Spleen (tissue), 11 donors: ENCODE results near the gene OR52H1. TPM values are rescaled to one million over a fixed set of nuclear protein-coding genes. Genes with fewer than 3 reads are reported as not detected.

ENCODE experiments used
- DNase-seq: peaks from one replicate; pipeline ENCODE4 v3.0.0-alpha.2; 2020
- H3K27ac ChIP-seq, 8 donors: fragments of 200-600 bp; sonication (generic) in 7 of 8; 1 replicate in 4 of 8; 2 replicates in 4 of 8; pipeline versions ENCODE4 v1.5.0 to v1.8.0; 2016 to 2021; ENCODE audit warnings: inconsistent platforms in 4 of 8, mild to moderate bottlenecking in 4 of 8, moderate library complexity in 1 of 8
- H3K27me3 ChIP-seq, 7 donors: fragments of 200-600 bp; sonication (generic) in 6 of 7; replicated peaks in 1 of 7; 1 replicate in 4 of 7; 2 replicates in 3 of 7; pipeline versions ENCODE4 v1.5.0 to v1.8.0; 2016 to 2021; ENCODE audit warnings: inconsistent platforms in 3 of 7, mild to moderate bottlenecking in 1 of 7
- H3K36me3 ChIP-seq, 6 donors: fragments of 200-600 bp; sonication (generic) in 5 of 6; 1 replicate in 4 of 6; 2 replicates in 2 of 6; pipeline versions ENCODE4 v1.5.0 to v1.8.0; 2016 to 2021; ENCODE audit warnings: inconsistent platforms in 2 of 6
- H3K4me1 ChIP-seq, 6 donors: fragments of 200-600 bp; sonication (generic) in 5 of 6; 1 replicate in 3 of 6; 2 replicates in 3 of 6; pipeline versions ENCODE4 v1.5.0 to v1.8.0; 2016 to 2021; ENCODE audit warnings: inconsistent platforms in 3 of 6
- H3K4me3 ChIP-seq, 8 donors: fragments of 200-600 bp; sonication (generic) in 7 of 8; 1 replicate in 4 of 8; 2 replicates in 4 of 8; pipeline versions ENCODE4 v1.5.0 to v1.8.0; 2016 to 2021; ENCODE audit warnings: inconsistent platforms in 4 of 8, mild to moderate bottlenecking in 4 of 8, moderate library complexity in 2 of 8
- H3K9me3 ChIP-seq, 8 donors: fragments of 200-600 bp; sonication (generic) in 7 of 8; 1 replicate in 4 of 8; 2 replicates in 4 of 8; pipeline versions ENCODE4 v1.5.0 to v1.8.0; 2016 to 2021; ENCODE audit warnings: inconsistent platforms in 4 of 8
- CTCF ChIP-seq, 11 experiments: fragments of 200-600 bp in 7 of 11; fragments of 450-650 bp in 4 of 11; sonication (generic) in 4 of 11; IDR thresholded peaks in 8 of 11; conservative IDR thresholded peaks in 3 of 11; 1 replicate in 7 of 11; 2 replicates in 4 of 11; pipeline versions ENCODE4 v1.4.0 to v1.8.0; 2016 to 2021; ENCODE audit warnings: antibody characterized with exemption in 11 of 11, inconsistent platforms in 4 of 11, mild to moderate bottlenecking in 1 of 11
- POLR2A ChIP-seq, 3 donors: fragments of 450-650 bp; IDR thresholded peaks; one replicate each; pipeline ENCODE4 v1.5.1; 2017; ENCODE audit warnings: antibody characterized with exemption in 3 of 3, mild to moderate bottlenecking in 1 of 3
- POLR2AphosphoS5 ChIP-seq, 3 donors: sonication (generic); formaldehyde crosslinking; IDR thresholded peaks; one replicate each; pipeline ENCODE4 v1.5.1; 2017; ENCODE audit warnings: antibody characterized with exemption in 3 of 3
- WGBS, 5 donors: extraction: QIAGEN DNeasy Blood & Tissue Kit in 3 of 5; methylation state at CpG; one replicate each; pipeline versions ENCODE4 v1.1.5 to v1.1.7; 2013 to 2018; 5-methylcytosine and 5-hydroxymethylcytosine counted together
- intact Hi-C: fragments of 100-400 bp; cut with DNase I; formaldehyde crosslinking; loops from one replicate; pipeline ENCODE4 v1.15.0; 2023; ENCODE audit warnings: low total_unique reads
- polyA plus RNA-seq, 3 donors: library from polyadenylated mRNA; stranded (reverse); fragments of 200-250 nt; gene quantifications; one replicate each; pipeline ENCODE4 v1.2.1, GENCODE V29; 2013
- total RNA-seq, 7 donors: library from RNA; depleted of rRNA in 3 of 7; stranded (reverse); fragments of >200 nt in 3 of 7; fragmentation: NEBNext Ultra II Directional in 4 of 7; extraction: Animal tissue kit (Norgen Biotek cat#: 25700) in 4 of 7; gene quantifications; one replicate each; pipeline versions ENCODE4 v1.1.0 to v1.2.1, GENCODE V29; 2016 to 2021
- donor health status: healthy with polysubstance abuse.
- donor health status: DM: no; HTN: no; CAD: no; lungs with moderate emphysema.
- donor health status: DM: no; HTN: no; CAD: no.
- donor health status: Bipolar disorder and iron deficiency.
- donor health status: healthy.
- donor health status: DM: no; HTN: no; CAD: no.
- donor health status: DM: yes; HTN: yes; CAD: no.

Gene OR52H1
- total and polyA plus RNA-seq, 10 donors: 0.27 to 3.3 (median 0.80) TPM; not detected in 3

- Histone ChIP-seq H3K27me3 (no peaks in the 10 kb centered on the region), H3K36me3 (no peaks in the 10 kb centered on the region), H3K27ac (no peak overlapping the region), H3K4me3 (no peak overlapping the region), H3K9me3 (no peaks in the 10 kb centered on the region), H3K4me1 (no peaks in the 10 kb centered on the region)
- intact Hi-C loops: no loop called here
- DNase-seq: no peak
- TF ChIP-seq CTCF (IDR thresholded peaks at IDR 0.05 in 8 of 11, conservative IDR thresholded peaks at IDR 0.05 in 3 of 11) (no peak), POLR2A (IDR thresholded peaks at IDR 0.05) (no peak), POLR2AphosphoS5 (IDR thresholded peaks at IDR 0.05) (no peak)
- WGBS, 5 donors: 19 to 52% (median 24%) methylated on average over 1 of the region's 1 CpG
Measured at GRCh38 chr11:5564259-5565019, 16.1 kb upstream of the OR52H1 start.

- DNase-seq: no peak
- Histone ChIP-seq H3K4me1 (no peaks in the 10 kb centered on the region), H3K4me3 (no peak overlapping the region), H3K9me3 (no peaks in the 10 kb centered on the region), H3K27me3 (no peaks in the 10 kb centered on the region), H3K36me3 (no peaks in the 10 kb centered on the region), H3K27ac (no peak overlapping the region)
- 33 to 93% (median 62%) methylated on average over 3 of the region's 3 CpGs for WGBS, 5 donors
- intact Hi-C loops: no loop called here
- no peak for TF ChIP-seq POLR2AphosphoS5 (IDR thresholded peaks at IDR 0.05)
- no peak for TF ChIP-seq POLR2A (IDR thresholded peaks at IDR 0.05)
- no peak for TF ChIP-seq CTCF (IDR thresholded peaks at IDR 0.05 in 8 of 11, conservative IDR thresholded peaks at IDR 0.05 in 3 of 11)
Measured at GRCh38 chr11:5557751-5558150, 9.4 kb upstream of the OR52H1 start.

GRCh38 chr11:5556596-5557188 lies 8.4 kb upstream of the OR52H1 start:
- Histone ChIP-seq H3K4me3 (no peak overlapping the region), H3K4me1 (no peaks in the 10 kb centered on the region), H3K9me3 (no peaks in the 10 kb centered on the region), H3K27ac (no peak overlapping the region), H3K27me3 (no peaks in the 10 kb centered on the region), H3K36me3 (no peaks in the 10 kb centered on the region)
- no peak for TF ChIP-seq CTCF (IDR thresholded peaks at IDR 0.05 in 8 of 11, conservative IDR thresholded peaks at IDR 0.05 in 3 of 11)
- no peak for TF ChIP-seq POLR2AphosphoS5 (IDR thresholded peaks at IDR 0.05)
- no peak for TF ChIP-seq POLR2A (IDR thresholded peaks at IDR 0.05)
- intact Hi-C loops: no loop called here
- DNase-seq: no peak
- WGBS, 5 donors: 57 to 74% (median 64%) methylated on average over 3 of the region's 3 CpGs

GRCh38 chr11:5553343-5553742 lies 5.0 kb upstream of the OR52H1 start:
- no peaks in the 10 kb centered on the region for H3K9me3 ChIP-seq
- no peaks in the 10 kb centered on the region for H3K36me3 ChIP-seq
- H3K4me3 ChIP-seq: no peak overlapping the region
- intact Hi-C loops: no loop called here
- H3K27me3 ChIP-seq: no peaks in the 10 kb centered on the region
- H3K4me1 ChIP-seq: no peaks in the 10 kb centered on the region
- TF ChIP-seq POLR2AphosphoS5 (IDR thresholded peaks at IDR 0.05): no peak
- DNase-seq: no peak
- H3K27ac ChIP-seq: no peak overlapping the region
